Panc1 (cell line): ENCODE data around the gene COPZ2.

Experiments
- SIN3A ChIP-seq: IDR thresholded peaks from 2 replicates; pipeline ENCODE4 v1.6.1; 2012; ENCODE audit warnings: low read depth, mild to moderate bottlenecking, low read length, moderate library complexity, borderline replicate concordance; ENCODE audit not compliant: insufficient read depth
- TF ChIP-seq, protein P1 (sequence below): fragments of 450-650 bp; IDR thresholded peaks from 2 replicates; pipeline ENCODE4 v1.5.1; 2017; ENCODE audit warnings: mild to moderate bottlenecking

DNA sequence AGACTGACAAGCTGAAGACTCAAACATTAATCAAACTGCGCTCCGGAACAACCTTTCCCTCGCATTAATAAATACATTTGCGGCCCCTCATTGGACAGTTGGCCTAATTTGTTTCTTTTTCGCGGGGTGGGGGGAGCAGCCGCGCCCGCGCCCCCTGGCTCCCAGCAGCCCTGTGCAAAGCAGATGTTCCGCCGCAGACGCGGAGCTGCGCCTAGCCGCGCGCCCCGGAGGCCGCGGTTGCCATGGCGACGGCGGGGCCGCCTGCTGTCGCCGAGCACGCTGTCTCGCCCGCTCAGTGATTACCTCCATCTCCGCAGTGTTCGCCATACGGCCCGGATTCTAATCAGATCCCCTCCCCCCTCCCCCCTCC lies 25.5 kb downstream of the COPZ2 start:
- TF ChIP-seq, protein P1, sequence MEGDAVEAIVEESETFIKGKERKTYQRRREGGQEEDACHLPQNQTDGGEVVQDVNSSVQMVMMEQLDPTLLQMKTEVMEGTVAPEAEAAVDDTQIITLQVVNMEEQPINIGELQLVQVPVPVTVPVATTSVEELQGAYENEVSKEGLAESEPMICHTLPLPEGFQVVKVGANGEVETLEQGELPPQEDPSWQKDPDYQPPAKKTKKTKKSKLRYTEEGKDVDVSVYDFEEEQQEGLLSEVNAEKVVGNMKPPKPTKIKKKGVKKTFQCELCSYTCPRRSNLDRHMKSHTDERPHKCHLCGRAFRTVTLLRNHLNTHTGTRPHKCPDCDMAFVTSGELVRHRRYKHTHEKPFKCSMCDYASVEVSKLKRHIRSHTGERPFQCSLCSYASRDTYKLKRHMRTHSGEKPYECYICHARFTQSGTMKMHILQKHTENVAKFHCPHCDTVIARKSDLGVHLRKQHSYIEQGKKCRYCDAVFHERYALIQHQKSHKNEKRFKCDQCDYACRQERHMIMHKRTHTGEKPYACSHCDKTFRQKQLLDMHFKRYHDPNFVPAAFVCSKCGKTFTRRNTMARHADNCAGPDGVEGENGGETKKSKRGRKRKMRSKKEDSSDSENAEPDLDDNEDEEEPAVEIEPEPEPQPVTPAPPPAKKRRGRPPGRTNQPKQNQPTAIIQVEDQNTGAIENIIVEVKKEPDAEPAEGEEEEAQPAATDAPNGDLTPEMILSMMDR, result no peak
- TF ChIP-seq SIN3A, result no peak
